ENCODE results near the gene RPL38. TPM values are rescaled to one million over a fixed set of nuclear protein-coding genes. Genes with fewer than 3 reads are reported as not detected.

Gene RPL38
- polyA plus RNA-seq, 1 of the 3 experiments (the other 2 are of a cell fraction), result 4,154 TPM

DNA sequence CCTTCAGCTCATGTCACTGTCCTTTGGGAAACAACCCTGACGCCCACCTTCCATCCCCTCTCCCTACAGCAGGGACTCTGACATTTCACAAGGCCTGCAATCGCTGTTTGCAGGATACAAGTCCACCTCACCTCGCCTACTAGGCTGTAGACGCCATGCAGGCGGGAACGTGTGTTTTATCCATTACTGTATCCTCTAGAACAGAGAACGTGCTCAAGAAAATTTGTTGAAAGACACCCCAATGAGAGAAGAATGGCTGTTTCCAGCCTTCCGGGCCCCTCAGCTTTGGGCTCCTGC lies 8.4 kb downstream of the RPL38 start:
- no peak overlapping the region; the same call in 1 of the 2 replicates for H3K4me2 ChIP-seq
- H3K27ac ChIP-seq (ENCODE audit: low read depth in 2 of 2, low read length in 1 of 2), result no peak overlapping the region; a peak in 1 of 4 replicates
- peaks cover 10 to 80% of the 10 kb centered on the region in 2 experiments; a peak in 3 of 4 replicates for H3K4me1 ChIP-seq (ENCODE audit: control insufficient read depth in 1 of 2, insufficient read depth in 2 of 2, low read depth in 1 of 2, low read length in 1 of 2)
- WGBS (ENCODE audit: low lambda C conversion rate), result 88% methylated on average over 8 of the region's 8 CpGs
- H3K9me3 ChIP-seq, result no peaks in the 10 kb centered on the region
- no peak overlapping the region for H2AFZ ChIP-seq (ENCODE audit: low read depth)
- no peaks in the 10 kb centered on the region for H3K9me2 ChIP-seq
- H3F3A ChIP-seq (replicated peaks; ENCODE audit: insufficient read depth), result peaks cover 48% of the 10 kb centered on the region
- H3K36me3 ChIP-seq (replicated peaks in 1 of 2; ENCODE audit: control insufficient read depth in 1 of 2, insufficient read depth in 2 of 2, low read length in 1 of 2), result peaks cover 33 to 40% of the 10 kb centered on the region in 2 experiments
- peaks cover 23% of the 10 kb centered on the region for H3K79me2 ChIP-seq (ENCODE audit: insufficient read depth)
- no peak overlapping the region for H3K9ac ChIP-seq
- TF ChIP-seq RCOR1 (IDR thresholded peaks at IDR 0.05; ENCODE audit: low read length) (no peak), GABPA (IDR thresholded peaks at IDR 0.05; ENCODE audit: low read depth) (no peak), TAF1 (IDR thresholded peaks at IDR 0.05; ENCODE audit: borderline replicate concordance, low read depth, low read length) (no peak), FOXM1 (IDR thresholded peaks at IDR 0.05; ENCODE audit: low read depth) (no peak), RXRA (IDR thresholded peaks at IDR 0.05; ENCODE audit: borderline replicate concordance, low read depth) (no peak), POLR2AphosphoS5 (IDR thresholded peaks at IDR 0.05; ENCODE audit: low read depth, low read length) (peak; percentile 47; the same call in 1 of the 2 replicates), FOSL2 (IDR thresholded peaks at IDR 0.05; ENCODE audit: borderline replicate concordance, low read depth) (no peak), GATA2 (CRISPR knock-in tag; IDR thresholded peaks at IDR 0.05) (no peak), RAD21 (IDR thresholded peaks at IDR 0.05; ENCODE audit: low read length) (no peak), ELF1 (IDR thresholded peaks at IDR 0.05) (no peak), MXI1 (IDR thresholded peaks at IDR 0.05; ENCODE audit: low read depth, low read length) (no peak)
- TF ChIP-seq, protein P1, sequence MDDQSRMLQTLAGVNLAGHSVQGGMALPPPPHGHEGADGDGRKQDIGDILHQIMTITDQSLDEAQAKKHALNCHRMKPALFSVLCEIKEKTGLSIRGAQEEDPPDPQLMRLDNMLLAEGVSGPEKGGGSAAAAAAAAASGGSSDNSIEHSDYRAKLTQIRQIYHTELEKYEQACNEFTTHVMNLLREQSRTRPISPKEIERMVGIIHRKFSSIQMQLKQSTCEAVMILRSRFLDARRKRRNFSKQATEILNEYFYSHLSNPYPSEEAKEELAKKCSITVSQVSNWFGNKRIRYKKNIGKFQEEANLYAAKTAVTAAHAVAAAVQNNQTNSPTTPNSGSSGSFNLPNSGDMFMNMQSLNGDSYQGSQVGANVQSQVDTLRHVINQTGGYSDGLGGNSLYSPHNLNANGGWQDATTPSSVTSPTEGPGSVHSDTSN (IDR thresholded peaks at IDR 0.05), result peak; percentile 3; the same call in 1 of the 2 replicates
- TF ChIP-seq, protein P2, sequence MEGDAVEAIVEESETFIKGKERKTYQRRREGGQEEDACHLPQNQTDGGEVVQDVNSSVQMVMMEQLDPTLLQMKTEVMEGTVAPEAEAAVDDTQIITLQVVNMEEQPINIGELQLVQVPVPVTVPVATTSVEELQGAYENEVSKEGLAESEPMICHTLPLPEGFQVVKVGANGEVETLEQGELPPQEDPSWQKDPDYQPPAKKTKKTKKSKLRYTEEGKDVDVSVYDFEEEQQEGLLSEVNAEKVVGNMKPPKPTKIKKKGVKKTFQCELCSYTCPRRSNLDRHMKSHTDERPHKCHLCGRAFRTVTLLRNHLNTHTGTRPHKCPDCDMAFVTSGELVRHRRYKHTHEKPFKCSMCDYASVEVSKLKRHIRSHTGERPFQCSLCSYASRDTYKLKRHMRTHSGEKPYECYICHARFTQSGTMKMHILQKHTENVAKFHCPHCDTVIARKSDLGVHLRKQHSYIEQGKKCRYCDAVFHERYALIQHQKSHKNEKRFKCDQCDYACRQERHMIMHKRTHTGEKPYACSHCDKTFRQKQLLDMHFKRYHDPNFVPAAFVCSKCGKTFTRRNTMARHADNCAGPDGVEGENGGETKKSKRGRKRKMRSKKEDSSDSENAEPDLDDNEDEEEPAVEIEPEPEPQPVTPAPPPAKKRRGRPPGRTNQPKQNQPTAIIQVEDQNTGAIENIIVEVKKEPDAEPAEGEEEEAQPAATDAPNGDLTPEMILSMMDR (IDR thresholded peaks at IDR 0.05), result no peak
- H3K4me3 ChIP-seq (ENCODE audit: low read depth in 2 of 2, low read length in 1 of 2), result no peak overlapping the region
- peaks cover 40% of the 10 kb centered on the region for H4K20me1 ChIP-seq (ENCODE audit: insufficient read depth)
- no peak for DNase-seq
- ChIA-PET CTCF (interaction anchor here (0.6 to 4.5 kb wide), 14 partner anchors 9 to 835 kb away, joined by 3 to 30 read pairs (median 4); partner anchors contain the start of gene RPL38), POLR2A (interaction anchor here (0.6 to 1.1 kb wide), 2 partner anchors 9 to 10 kb away, joined by 3 read pairs; partner anchors contain the start of gene RPL38)
- H3K27me3 ChIP-seq (ENCODE audit: insufficient read depth), result no peaks in the 10 kb centered on the region

DNA sequence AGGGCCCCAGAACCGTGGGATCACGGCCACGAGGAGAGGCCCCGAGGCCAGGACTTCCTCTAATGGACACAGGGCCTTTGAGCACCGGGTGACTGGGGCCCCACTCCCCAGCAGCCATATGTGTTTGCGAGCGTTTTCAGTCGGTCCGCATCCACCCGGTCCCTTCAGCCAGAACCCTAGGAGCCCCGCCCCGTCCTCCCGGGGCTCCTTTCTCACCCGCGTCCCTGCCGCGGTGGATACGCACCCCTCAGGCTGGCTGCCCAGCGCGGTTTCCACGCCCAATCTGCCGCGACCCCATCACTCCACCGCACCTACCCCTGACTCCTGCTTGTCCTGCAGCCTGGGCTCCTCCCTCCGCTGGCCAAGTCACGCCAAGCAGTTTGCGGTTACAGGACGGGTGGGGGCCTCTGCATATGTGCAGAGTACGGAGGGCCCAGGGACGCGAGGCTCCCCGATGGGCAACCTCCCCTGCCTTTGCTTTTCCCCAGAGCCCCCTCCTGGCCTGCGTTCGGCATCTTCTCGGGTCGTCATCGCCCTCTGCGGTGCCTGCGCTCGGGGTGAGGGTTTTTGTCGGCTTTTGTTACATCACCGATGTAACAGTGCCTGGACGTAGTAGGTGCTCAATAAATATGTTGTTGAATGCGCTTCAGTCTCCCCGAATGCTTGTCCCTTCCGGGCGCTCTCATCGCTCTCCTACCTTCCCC lies 8.9 kb downstream of the RPL38 start:
- peak overlapping the region; percentile 97 for H3K4me2 ChIP-seq
- H3K27ac ChIP-seq (ENCODE audit: low read depth in 2 of 2, low read length in 1 of 2), result peak overlapping the region; percentile 57 to 74; a peak in 3 of 4 replicates
- 92% methylated on average over 47 of the region's 48 CpGs for WGBS (ENCODE audit: low lambda C conversion rate)
- peak overlapping the region; percentile 55 to 69; a peak in 3 of 4 replicates for H3K4me3 ChIP-seq (ENCODE audit: low read depth in 2 of 2, low read length in 1 of 2)
- peaks cover 35% of the 10 kb centered on the region for H4K20me1 ChIP-seq (ENCODE audit: insufficient read depth)
- DNase-seq, result no peak
- H3K4me1 ChIP-seq (ENCODE audit: control insufficient read depth in 1 of 2, insufficient read depth in 2 of 2, low read depth in 1 of 2, low read length in 1 of 2), result peaks cover 5 to 82% of the 10 kb centered on the region in 2 experiments; a peak in 3 of 4 replicates
- no peaks in the 10 kb centered on the region for H3K27me3 ChIP-seq (ENCODE audit: insufficient read depth)
- ChIA-PET CTCF (interaction anchor here (0.7 to 4.5 kb wide), 20 partner anchors 9 to 245 kb away, joined by 3 to 30 read pairs (median 4); partner anchors contain the start of gene RPL38), POLR2A (interaction anchor here (0.8 to 1.7 kb wide), 5 partner anchors 8 to 84 kb away, joined by 3 to 7 read pairs (median 5); partner anchors contain the start of gene RPL38)
- H3F3A ChIP-seq (replicated peaks; ENCODE audit: insufficient read depth), result peaks cover 43% of the 10 kb centered on the region
- peak overlapping the region; percentile 67; the same call in 1 of the 2 replicates for H3K9ac ChIP-seq
- peaks cover 33 to 35% of the 10 kb centered on the region in 2 experiments for H3K36me3 ChIP-seq (replicated peaks in 1 of 2; ENCODE audit: control insufficient read depth in 1 of 2, insufficient read depth in 2 of 2, low read length in 1 of 2)
- H3K9me3 ChIP-seq, result no peaks in the 10 kb centered on the region
- peaks cover 18% of the 10 kb centered on the region for H3K79me2 ChIP-seq (ENCODE audit: insufficient read depth)
- H3K9me2 ChIP-seq, result no peaks in the 10 kb centered on the region
- H2AFZ ChIP-seq (ENCODE audit: low read depth), result peak overlapping the region; percentile 93
- TF ChIP-seq FOSL2 (IDR thresholded peaks at IDR 0.05; ENCODE audit: borderline replicate concordance, low read depth), result no peak
- TF ChIP-seq, protein P2 (IDR thresholded peaks at IDR 0.05), result no peak
- no peak for TF ChIP-seq RXRA (IDR thresholded peaks at IDR 0.05; ENCODE audit: borderline replicate concordance, low read depth)
- no peak for TF ChIP-seq NRF1 (IDR thresholded peaks at IDR 0.05; ENCODE audit: low read depth, low read length)
- TF ChIP-seq, protein P3, sequence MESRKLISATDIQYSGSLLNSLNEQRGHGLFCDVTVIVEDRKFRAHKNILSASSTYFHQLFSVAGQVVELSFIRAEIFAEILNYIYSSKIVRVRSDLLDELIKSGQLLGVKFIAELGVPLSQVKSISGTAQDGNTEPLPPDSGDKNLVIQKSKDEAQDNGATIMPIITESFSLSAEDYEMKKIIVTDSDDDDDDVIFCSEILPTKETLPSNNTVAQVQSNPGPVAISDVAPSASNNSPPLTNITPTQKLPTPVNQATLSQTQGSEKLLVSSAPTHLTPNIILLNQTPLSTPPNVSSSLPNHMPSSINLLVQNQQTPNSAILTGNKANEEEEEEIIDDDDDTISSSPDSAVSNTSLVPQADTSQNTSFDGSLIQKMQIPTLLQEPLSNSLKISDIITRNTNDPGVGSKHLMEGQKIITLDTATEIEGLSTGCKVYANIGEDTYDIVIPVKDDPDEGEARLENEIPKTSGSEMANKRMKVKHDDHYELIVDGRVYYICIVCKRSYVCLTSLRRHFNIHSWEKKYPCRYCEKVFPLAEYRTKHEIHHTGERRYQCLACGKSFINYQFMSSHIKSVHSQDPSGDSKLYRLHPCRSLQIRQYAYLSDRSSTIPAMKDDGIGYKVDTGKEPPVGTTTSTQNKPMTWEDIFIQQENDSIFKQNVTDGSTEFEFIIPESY (IDR thresholded peaks at IDR 0.05; ENCODE audit: borderline replicate concordance, low read depth), result no peak
- TF ChIP-seq EZH2phosphoT487 (IDR thresholded peaks at IDR 0.05; ENCODE audit: borderline replicate concordance, low read depth), result no peak

All from SK-N-SH (cell line).